BJ (cell line): ENCODE measurements around the gene OVOL3. TPM values are rescaled to one million over a fixed set of nuclear protein-coding genes. Genes with fewer than 3 reads are reported as not detected.

Source experiments
- CTCF ChIA-PET: fragments of 350-600 bp; formaldehyde crosslinking; extraction: SDS; loops from one replicate; lab custom pipeline; 2021; ENCODE audit warnings: antibody characterized with exemption, inconsistent platforms; lab: Yijun Ruan, JAX
- POLR2A ChIA-PET: fragments of 300-600 bp; sonication (Branson Sonifier 250); formaldehyde crosslinking; extraction: SDS; loops from one replicate; lab custom pipeline; 2021; ENCODE audit warnings: antibody characterized with exemption; lab: Charles Lee
- DNase-seq: peaks from one replicate; pipeline ENCODE4 v3.0.0-alpha.2; 2011; ENCODE audit warnings: low read depth
- H3K27me3 ChIP-seq: 2 replicates; pipeline ENCODE4 v1.6.0; 2011; ENCODE audit warnings: low read length; ENCODE audit not compliant: control insufficient read depth, insufficient read depth
- H3K36me3 ChIP-seq: 2 replicates; pipeline ENCODE4 v1.5.1; 2011; ENCODE audit warnings: low read length; ENCODE audit not compliant: control insufficient read depth, insufficient read depth
- H3K4me3 ChIP-seq: 2 replicates; pipeline ENCODE4 v1.5.1; 2011; ENCODE audit warnings: low read depth, mild to moderate bottlenecking, control low read depth, low read length
- CTCF ChIP-seq: IDR thresholded peaks from 2 replicates; pipeline ENCODE4 v1.5.1; 2011; ENCODE audit warnings: low read depth, mild to moderate bottlenecking, control low read depth, inconsistent platforms, low read length, moderate library complexity; ENCODE audit not compliant: insufficient read depth
- polyA plus RNA-seq: library from polyadenylated mRNA; depleted of rRNA; stranded (reverse); fragments of >200 nt; gene quantifications from 2 replicates; pipeline ENCODE4 v1.2.3, GENCODE V29; 2011

Gene OVOL3
- polyA plus RNA-seq, 1 experiment = not detected

DNA sequence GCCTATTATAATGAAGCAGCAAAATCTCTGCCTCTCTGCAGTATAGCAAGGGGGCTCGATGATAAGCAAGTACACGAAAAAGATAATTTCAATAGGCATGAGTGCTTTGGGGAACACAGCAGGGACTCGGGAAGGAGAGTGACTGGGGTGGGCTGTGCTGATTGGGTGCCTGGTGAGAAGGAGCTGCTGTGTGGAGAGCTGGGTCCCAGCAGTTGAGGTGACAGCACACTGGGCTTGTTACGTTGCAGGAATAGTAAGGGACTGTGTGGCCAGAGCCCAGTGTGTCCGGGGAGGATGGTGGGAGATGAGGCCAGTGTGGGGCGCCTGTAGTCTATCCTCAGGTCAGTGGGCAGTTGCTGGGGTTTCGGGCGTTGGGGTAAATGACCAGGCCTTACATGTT lies 38.9 kb upstream of the OVOL3 start:
- POLR2A ChIA-PET = no interaction called here
- CTCF ChIA-PET = interaction anchor here (0.6 to 2.5 kb wide), 5 partner anchors 11 to 69 kb away, joined by 3 to 9 read pairs (median 3); partner anchors contain the start of genes POLR2I and TBCB
- Histone ChIP-seq H3K4me3 (no peak overlapping the region), H3K36me3 (no peaks in the 10 kb centered on the region), H3K27me3 (no peaks in the 10 kb centered on the region)
- no peak for TF ChIP-seq CTCF
- no peak for DNase-seq

GRCh38 chr19:36073121-36073876 lies 37.6 kb upstream of the OVOL3 start:
- H3K27me3 ChIP-seq = no peaks in the 10 kb centered on the region
- POLR2A ChIA-PET = no interaction called here
- CTCF ChIA-PET = interaction anchor here (0.9 to 2.5 kb wide), 4 partner anchors 10 to 96 kb away, joined by 3 to 9 read pairs (median 4); partner anchors contain the start of genes POLR2I and TBCB
- TF ChIP-seq CTCF = no peak
- no peaks in the 10 kb centered on the region for H3K36me3 ChIP-seq
- no peak for DNase-seq
- no peak overlapping the region for H3K4me3 ChIP-seq

GRCh38 chr19:36079389-36079945 lies 31.5 kb upstream of the OVOL3 start:
- TF ChIP-seq CTCF = no peak

GRCh38 chr19:36081385-36081784 lies 29.6 kb upstream of the OVOL3 start:
- Histone ChIP-seq H3K27me3 (no peaks in the 10 kb centered on the region), H3K36me3 (peaks cover 1% of the 10 kb centered on the region), H3K4me3 (no peak overlapping the region)
- TF ChIP-seq CTCF = no peak
- POLR2A ChIA-PET = no interaction called here
- CTCF ChIA-PET = no interaction called here
- no peak for DNase-seq

More at GRCh38 chr19:36079389-36079945, 31.5 kb upstream of the OVOL3 start:
- no peak for DNase-seq
- ChIA-PET POLR2A (no interaction called here), CTCF (no interaction called here)
- Histone ChIP-seq H3K36me3 (no peaks in the 10 kb centered on the region; the same call in none of the 2 replicates), H3K27me3 (no peaks in the 10 kb centered on the region), H3K4me3 (no peak overlapping the region)

- Histone ChIP-seq H3K27me3 (no peaks in the 10 kb centered on the region), H3K4me3 (no peak overlapping the region), H3K36me3 (peaks cover 1% of the 10 kb centered on the region)
- DNase-seq = no peak
- ChIA-PET POLR2A (no interaction called here), CTCF (no interaction called here)
- TF ChIP-seq CTCF = no peak
Measured at GRCh38 chr19:36081894-36082293, 29.0 kb upstream of the OVOL3 start.
